Hippocampal formation (tissue), 2 donors: ENCODE measurements around the gene VOPP1.

Experiments used
- DNase-seq, 2 donors: peaks; one replicate each; lab custom pipeline; 2025; lab: John Stamatoyannopoulos, UW

The VOPP1 gene

DNA sequence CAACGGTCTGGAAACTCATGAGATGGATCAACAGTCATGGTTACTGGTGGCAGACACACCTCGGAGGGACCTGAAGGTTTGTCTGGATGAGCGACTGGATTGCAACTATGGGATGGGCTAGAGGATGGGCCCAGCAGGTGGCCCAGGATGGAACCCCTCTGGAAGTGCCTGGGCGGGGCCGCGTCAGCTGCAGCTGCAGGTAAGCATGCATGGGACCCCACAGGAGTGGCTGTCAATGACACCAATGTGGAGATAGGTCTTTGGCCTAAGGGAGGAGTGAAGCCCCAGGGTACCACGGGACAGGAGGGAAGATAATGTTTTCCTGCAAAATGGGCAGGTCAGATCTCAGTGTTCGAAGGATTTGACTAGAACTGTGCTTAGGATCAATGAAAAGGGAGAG is 103.8 kb downstream of the VOPP1 start:
- no peak for DNase-seq

GRCh38 chr7:55467047-55467593 is 105.2 kb downstream of the VOPP1 start:
- DNase-seq, result no peak

- DNase-seq, result no peak
Observed at GRCh38 chr7:55465691-55466090, 106.6 kb downstream of the VOPP1 start.

DNA sequence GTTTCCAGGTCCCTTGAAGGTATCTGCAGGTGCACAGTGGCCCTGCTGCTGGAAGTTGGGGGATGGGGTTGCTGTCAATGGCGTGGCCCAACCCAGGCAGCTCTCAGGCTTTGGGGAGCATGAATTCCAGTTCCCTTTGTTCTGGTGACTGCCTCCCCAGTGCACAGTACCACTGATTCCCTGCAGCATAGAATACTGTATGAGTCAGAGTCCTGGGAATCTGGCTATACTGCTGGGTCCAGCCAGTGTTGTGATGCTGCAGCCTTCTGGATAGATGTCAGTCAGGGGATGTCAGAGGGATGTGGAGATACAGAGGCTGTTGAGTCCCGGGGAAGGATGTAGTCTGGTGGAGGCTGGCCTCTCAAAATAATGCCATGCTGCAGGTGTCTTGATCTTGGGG is 107.9 kb downstream of the VOPP1 start:
- no peak for DNase-seq

DNA sequence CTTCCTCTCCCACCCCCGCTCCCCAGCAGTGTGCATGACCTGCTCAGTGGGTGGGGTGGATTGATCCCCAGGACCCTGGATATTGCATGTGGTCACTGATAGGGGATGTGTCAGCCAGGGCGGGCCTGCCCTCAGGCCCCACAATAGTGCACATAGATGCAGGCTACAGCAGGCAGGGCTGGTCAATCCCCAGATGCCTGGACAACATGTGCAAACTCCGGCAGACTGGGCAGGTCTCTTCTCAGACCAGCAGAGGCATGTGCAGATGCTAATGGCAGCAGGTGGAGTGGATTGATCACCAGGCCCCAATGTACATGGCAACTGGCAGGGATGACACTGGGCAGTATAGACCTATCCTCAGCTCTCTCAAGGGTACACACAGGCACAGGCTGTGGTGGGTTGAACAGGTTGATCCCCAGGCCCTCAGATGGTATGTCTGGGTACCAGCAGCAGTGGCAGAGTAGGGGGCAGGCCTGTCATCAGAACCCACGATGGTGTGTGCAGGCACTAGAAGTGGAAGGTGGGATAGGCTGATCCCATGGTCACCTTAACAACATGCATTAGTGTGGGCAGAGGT is 108.5 kb downstream of the VOPP1 start:
- DNase-seq, result no peak

DNA sequence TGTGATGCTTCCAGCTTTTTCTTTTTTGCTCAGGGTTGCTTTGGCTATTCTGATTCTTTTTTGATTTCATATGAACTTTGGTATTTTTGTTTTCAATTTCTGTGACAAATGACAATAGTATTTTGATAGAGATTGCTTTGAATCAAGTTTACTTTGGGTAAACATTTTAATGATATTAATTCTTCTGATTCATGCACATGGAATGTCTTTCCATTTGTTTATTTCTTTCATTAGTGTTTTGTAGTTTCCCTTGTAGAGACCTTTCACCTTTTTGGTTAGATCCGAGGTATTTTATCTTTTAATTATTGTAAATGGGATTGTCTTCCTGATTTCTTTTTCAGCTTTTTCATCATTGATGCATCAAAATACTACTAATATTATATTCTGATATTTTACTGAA is 114.0 kb downstream of the VOPP1 start:
- DNase-seq, result no peak

DNA sequence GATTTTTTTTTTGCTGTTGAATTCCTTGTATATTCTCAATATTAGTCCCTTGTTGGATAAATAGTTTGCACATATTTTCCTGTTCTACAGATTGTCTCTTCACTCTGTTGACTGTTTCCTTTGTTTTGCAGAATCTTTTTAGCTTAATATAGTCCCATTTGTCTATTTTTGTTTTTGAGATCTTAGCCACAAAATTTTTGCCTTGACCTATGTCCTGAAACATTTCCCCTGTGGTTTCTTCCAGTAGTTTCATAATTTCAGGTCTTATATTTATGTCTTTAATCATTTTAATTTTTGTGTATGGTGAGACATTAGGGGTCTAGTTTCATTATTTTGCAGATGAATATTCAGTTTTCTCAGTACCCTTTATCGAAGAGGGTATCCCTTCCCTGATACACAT is 114.5 kb downstream of the VOPP1 start:
- no peak for DNase-seq

- DNase-seq, result no peak
Observed at GRCh38 chr7:55452971-55453370, 119.3 kb downstream of the VOPP1 start.

DNA sequence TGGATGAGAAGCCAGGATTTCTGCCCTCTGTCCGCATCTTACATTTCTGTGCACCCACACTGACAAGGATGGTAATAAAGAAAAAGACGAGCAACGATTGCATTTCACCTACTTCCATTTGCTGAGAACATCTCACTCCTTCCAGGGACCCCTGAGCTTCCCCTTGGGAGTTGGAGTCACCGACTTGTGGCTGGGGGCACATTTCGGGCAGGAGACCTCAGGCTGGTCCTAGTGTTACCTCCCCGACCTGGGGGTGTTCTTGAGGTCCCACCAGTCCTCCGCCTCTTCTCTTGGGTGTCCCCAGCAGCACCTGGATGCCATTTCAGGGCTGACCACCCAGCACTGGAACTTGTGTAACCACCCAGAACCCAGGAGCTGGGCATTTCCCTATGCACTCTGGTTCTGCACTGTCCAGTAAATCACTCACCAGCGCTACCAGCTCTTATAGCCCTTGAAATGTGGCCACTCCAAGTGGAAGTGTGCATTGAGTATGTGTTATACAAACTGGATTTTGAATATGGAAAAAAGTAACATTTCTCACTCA is 122.2 kb downstream of the VOPP1 start:
- no peak for DNase-seq

DNA sequence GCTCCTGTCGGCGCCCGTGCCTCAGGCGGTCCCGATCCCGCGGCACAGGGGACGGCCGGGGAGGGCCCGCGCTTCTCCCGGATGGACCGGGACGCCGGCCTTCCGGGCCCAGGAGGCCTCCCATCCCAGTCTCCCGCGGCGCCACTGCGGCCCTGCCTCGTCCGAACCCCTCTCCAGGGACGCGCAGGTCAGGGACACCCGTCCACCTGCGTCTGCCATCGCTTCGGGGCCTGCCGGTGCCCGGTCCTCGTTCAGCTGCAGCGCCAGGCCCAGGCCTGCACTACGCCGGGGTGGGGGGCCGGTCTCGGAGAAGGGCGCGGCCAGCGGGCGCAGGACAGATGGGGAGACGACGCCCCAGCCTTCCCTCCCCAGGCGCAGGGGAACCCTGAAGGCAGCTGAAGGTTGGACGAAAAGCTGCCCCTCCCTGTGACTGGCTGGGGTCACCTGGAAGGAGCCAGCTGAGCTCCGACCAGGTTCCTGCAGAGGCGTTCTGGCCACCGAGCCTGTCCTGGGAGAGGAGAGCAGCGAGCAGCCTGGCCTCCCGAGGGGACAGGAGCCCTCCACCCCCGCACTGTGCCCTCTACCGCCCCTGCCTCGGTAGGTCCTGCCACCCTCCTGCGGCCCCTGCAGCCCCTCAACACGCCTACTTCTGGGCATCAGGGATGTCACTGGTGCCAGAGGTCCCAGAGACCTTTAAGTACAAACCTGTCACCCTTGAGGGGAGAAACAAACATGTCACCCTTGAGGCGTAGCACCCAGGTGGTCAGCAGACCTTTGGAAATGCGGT is 122.9 kb downstream of the VOPP1 start:
- no peak for DNase-seq

GRCh38 chr7:55448526-55448925 is 123.8 kb downstream of the VOPP1 start:
- no peak for DNase-seq

DNA sequence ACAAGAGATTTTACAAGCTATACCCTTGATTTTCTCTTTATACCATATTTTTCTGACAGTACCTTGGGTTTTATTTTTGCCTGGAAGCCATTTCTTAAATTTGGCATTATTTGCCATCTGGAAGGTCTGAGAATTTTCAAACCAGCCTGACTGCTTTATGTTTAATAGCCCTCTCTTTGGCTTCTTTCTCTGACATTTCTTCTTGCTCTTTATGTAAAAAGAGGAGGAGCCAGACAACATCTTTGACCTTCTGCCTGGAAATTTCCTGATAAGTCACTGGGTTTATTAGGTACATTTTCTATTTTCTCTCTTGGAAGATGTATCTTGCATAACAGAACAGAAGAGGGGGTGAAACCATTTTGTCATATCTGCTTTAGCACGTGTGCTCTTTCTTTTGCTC is 127.5 kb downstream of the VOPP1 start:
- DNase-seq, result no peak

DNA sequence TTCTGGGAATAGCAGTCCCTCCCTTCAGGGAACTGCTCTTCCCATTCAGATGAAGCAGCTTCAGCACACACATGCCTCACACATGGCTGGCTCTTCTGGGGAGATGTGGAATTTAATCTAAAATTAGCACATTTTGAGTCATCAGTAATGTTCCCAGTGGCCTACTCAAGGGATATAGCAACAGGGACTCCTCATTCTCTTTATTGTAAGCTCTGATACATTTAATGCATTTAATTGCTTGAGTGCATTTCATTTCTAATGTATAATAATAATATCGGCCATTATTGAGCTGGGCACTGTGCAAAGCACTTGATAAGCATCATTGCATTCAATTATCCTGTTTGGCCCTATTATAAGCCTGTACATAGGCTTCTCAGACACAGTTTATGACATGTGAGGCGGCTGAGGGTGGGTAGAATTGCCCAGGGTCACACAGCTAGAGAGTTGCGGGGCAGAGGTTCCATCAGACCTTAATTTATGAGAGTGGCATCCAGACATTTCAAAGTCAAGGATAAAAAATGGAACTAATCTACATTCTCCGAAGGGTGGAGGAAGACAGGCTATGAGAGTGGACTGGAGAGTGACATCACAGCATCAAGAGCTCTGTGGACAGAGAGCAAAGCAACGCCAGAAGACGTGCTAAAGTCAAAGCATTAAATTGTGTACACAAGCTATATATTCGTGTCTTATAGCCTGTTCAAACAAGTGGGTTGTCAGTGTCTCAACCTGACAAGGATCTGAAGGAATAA is 130.4 kb downstream of the VOPP1 start:
- peak in 1 of 2 donors; percentile 42 for DNase-seq

- no peak for DNase-seq
Observed at GRCh38 chr7:55441002-55441401, 131.3 kb downstream of the VOPP1 start.

GRCh38 chr7:55440040-55440690 is 132.1 kb downstream of the VOPP1 start:
- no peak for DNase-seq

GRCh38 chr7:55439627-55440026 is 132.7 kb downstream of the VOPP1 start:
- DNase-seq, result peak; percentile 22 to 56

- DNase-seq, result no peak
Observed at GRCh38 chr7:55438757-55439525, 133.4 kb downstream of the VOPP1 start.

- DNase-seq, result no peak
Observed at GRCh38 chr7:55438085-55438756, 134.1 kb downstream of the VOPP1 start.

DNA sequence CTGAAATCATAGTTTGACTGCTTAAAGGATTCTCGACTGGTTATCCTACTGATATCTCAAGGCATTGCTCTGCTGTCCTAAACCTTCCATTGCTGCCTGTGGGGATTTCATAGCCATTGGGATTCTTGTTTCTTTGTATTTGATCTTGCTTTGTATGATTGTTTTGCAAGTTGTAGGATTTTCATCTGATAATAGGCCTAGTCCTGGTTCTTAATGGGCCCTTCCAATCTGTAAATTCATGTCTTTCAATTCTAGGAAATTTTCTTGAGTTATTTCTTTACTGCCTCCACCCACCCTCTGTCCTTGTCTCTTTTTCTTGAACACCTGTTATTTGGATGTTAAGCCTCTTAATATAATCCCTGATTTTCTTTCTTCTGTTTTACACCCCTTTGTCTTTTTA is 134.9 kb downstream of the VOPP1 start:
- DNase-seq, result no peak

GRCh38 chr7:55436457-55436856 is 135.8 kb downstream of the VOPP1 start:
- no peak for DNase-seq

DNA sequence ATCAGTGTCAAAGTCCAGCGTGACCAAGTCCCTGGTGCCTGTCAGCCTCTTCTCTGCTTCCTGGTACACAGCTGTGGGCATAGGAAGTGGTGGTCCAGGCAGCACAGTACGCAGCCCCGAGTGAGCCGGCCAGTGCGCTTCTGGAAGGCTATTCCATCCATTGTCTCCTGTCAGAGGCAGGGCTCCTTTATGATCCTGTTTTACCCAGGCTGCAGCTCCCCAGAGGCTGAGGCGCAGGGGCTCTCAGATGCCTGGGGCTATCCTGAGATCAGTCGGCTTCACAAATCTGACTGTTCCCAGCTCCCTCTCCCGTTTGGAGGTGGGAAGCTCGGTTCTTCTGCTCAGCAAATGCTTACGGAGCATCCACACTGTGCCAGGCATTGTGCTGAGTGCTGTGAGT is 136.8 kb downstream of the VOPP1 start:
- no peak for DNase-seq
